Thymus (tissue), 11 donors: ENCODE results near the gene ATXN2. TPM values are rescaled to one million over a fixed set of nuclear protein-coding genes. Genes with fewer than 3 reads are reported as not detected.
A peak's percentile ranks its signal among the peaks of the same experiment; 100 is the strongest.

ENCODE experiments used
- DNase-seq, 9 donors: peaks; one replicate each; pipeline ENCODE4 v3.0.0-alpha.2; 2013; ENCODE audit warnings: low spot score in 9 of 9, low read depth in 6 of 9, missing footprints in 1 of 9
- H3K27ac ChIP-seq, 2 donors: one replicate each; pipeline ENCODE4 v1.5.1; 2013; ENCODE audit warnings: control low read depth in 1 of 2, low read depth in 1 of 2, low read length in 1 of 2, mild to moderate bottlenecking in 1 of 2, moderate library complexity in 1 of 2
- H3K27me3 ChIP-seq, 2 donors: one replicate each; pipeline ENCODE4 v1.5.1; 2013; ENCODE audit warnings: low read length in 1 of 2; ENCODE audit not compliant: control insufficient read depth in 2 of 2, insufficient read depth in 1 of 2
- H3K36me3 ChIP-seq, 2 donors: one replicate each; pipeline ENCODE4 v1.5.1; 2013; ENCODE audit warnings: low read length in 1 of 2, mild to moderate bottlenecking in 1 of 2, moderate library complexity in 1 of 2; ENCODE audit not compliant: control insufficient read depth in 2 of 2, insufficient read depth in 2 of 2
- H3K4me1 ChIP-seq, 2 donors: one replicate each; pipeline ENCODE4 v1.5.1; 2013; ENCODE audit warnings: low read length in 2 of 2; ENCODE audit not compliant: control insufficient read depth in 2 of 2, insufficient read depth in 2 of 2
- H3K4me3 ChIP-seq, 2 donors: one replicate each; pipeline ENCODE4 v1.5.1; 2013; ENCODE audit warnings: low read length in 2 of 2, control low read depth in 1 of 2, mild to moderate bottlenecking in 1 of 2
- H3K9me3 ChIP-seq, 2 donors: one replicate each; pipeline ENCODE4 v1.5.1; 2013; ENCODE audit warnings: low read length in 1 of 2, mild to moderate bottlenecking in 1 of 2; ENCODE audit not compliant: control insufficient read depth in 2 of 2, insufficient read depth in 1 of 2
- WGBS: extraction: QIAGEN DNeasy Blood & Tissue Kit; methylation state at CpG from one replicate; pipeline ENCODE4 v1.1.7; 2013; 5-methylcytosine and 5-hydroxymethylcytosine counted together
- polyA plus RNA-seq: library from polyadenylated mRNA; stranded (reverse); fragments of 200-250 nt; gene quantifications from one replicate; pipeline ENCODE4 v1.2.3, GENCODE V29; 2013
- total RNA-seq: library from RNA; stranded (reverse); fragments of 120-200 nt; gene quantifications from one replicate; pipeline ENCODE4 v1.2.4, GENCODE V29; 2013
- donor health status: healthy.

The ATXN2 gene
- total and polyA plus RNA-seq, 2 donors, result 11.8 to 19.7 TPM

DNA sequence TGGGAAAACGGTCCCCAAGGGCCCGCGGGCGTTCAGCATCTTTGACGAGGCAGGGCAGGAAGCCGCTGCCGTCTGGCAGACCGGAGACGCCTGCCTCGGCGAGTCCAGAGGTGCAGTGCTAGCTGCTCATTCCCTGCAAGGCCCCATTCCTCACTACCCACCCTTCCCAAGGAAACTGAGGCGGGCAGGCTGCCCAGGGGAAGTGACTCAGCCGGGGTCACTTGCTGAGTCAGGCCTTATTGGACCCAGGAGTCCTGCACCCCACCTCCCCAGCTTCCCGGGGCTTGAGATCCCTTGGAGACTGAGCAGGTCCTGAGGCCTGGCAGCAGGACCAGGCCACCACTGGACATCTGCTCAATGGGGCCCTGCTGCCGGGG is 189.7 kb downstream of the ATXN2 start:
- peak overlapping the region in 1 of 2 donors; percentile 8 for H3K4me3 ChIP-seq
- peaks cover 2 to 7% of the 10 kb centered on the region in 2 donors for H3K27me3 ChIP-seq
- peak overlapping the region in 1 of 2 donors; percentile 42 for H3K27ac ChIP-seq
- WGBS, result 24% methylated on average over 15 of the region's 15 CpGs
- no peak for DNase-seq
- H3K4me1 ChIP-seq, result peaks cover 44 to 87% of the 10 kb centered on the region in 2 donors
- H3K36me3 ChIP-seq, result peaks cover 3 to 7% of the 10 kb centered on the region in 2 donors
- no peaks in the 10 kb centered on the region for H3K9me3 ChIP-seq

DNA sequence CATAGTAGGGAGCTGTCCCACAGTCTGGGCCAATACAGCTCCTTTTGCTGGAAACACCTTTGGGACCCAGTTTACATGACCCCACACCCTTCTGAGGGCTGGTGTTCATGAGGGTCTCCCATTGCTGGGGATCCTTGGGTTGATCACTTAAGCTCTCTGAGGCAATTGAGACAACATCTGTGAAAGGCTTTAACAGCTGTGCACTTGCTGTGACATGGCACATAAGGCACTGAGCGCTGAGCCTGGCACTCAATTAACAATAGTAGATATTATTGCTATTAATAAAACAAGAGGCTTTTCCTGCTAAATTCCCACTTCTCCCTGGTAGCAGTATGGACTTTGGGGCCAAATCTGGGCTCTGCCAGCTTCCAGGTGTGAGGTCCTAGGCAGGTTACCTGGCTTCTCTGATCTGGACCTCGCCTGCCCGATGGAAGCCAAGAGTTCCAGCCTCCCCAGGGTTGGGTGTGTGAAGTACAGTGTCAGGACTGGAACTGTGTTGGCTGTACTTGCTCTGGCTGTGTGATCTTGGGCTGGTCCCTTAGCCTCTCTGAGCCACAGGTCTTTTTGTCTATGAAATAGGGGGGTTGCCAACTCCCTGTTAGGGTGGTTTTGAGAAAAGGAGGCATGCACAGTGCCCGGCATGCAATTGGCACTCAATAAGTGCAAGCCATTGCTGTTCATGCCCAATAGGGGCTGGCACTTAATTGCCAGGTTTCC is 190.3 kb downstream of the ATXN2 start:
- H3K4me3 ChIP-seq, result no peak overlapping the region
- H3K27ac ChIP-seq, result peak overlapping the region in 1 of 2 donors; percentile 25
- peaks cover 44 to 92% of the 10 kb centered on the region in 2 donors for H3K4me1 ChIP-seq
- WGBS, result 82% methylated on average over 4 of the region's 4 CpGs
- no peaks in the 10 kb centered on the region for H3K9me3 ChIP-seq
- H3K27me3 ChIP-seq, result peaks cover 3 to 7% of the 10 kb centered on the region in 2 donors
- peak in 1 of 9 donors; percentile 25 for DNase-seq
- peaks cover 3 to 7% of the 10 kb centered on the region in 2 donors for H3K36me3 ChIP-seq

GRCh38 chr12:111408116-111408440 is 191.0 kb downstream of the ATXN2 start:
- Histone ChIP-seq H3K9me3 (no peaks in the 10 kb centered on the region), H3K27me3 (peaks cover 3 to 14% of the 10 kb centered on the region in 2 donors), H3K4me1 (peaks cover 44 to 92% of the 10 kb centered on the region in 2 donors), H3K27ac (no peak overlapping the region), H3K36me3 (peaks cover 3 to 7% of the 10 kb centered on the region in 2 donors), H3K4me3 (peak overlapping the region in 1 of 2 donors; percentile 89)
- WGBS, result 98% methylated on average over 1 of the region's 1 CpG
- DNase-seq, result no peak

DNA sequence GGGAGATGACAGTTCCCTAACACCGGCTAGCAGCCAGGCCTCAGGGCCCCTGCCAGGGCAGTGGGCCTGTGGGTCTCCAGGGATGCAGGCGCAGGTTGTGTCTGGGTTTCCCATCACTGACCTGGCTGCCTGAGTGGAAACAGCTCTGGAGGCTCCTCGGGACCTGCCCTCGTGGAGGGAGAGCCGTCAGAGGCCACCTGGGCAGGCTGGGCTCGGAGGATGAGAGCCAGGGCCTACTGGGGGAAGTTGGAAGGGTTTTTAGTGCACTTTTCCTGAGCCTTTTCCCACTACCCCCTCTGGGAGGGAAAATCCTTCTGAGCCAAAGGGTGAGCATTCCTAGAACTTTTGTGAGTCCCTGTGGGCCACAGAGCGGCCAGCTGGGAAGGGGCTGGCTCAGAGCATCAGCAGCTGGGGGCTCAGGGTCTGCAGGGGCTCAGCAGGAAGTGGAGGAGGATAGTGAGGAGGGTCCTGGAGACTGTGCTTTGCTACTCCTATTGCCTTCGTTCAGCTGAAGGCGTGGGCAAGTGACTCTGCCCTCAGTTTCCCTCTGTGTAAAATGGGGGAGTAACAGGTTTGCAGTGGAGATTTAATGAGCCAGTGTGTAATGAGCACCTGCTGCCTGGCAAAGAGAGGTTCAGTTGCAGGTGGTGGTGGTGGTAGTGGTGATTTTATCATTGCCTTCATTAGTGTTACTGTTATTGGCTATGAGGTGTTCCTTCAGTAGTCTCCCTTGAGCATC is 191.6 kb downstream of the ATXN2 start:
- 56% methylated on average over 9 of the region's 9 CpGs for WGBS
- DNase-seq, result no peak
- H3K9me3 ChIP-seq, result no peaks in the 10 kb centered on the region
- peak overlapping the region; percentile 37 to 68 for H3K27ac ChIP-seq
- peak overlapping the region; percentile 88 to 89 for H3K4me3 ChIP-seq
- H3K4me1 ChIP-seq, result peaks cover 44 to 91% of the 10 kb centered on the region in 2 donors
- peaks cover 3 to 17% of the 10 kb centered on the region in 2 donors for H3K27me3 ChIP-seq
- peaks cover 3 to 7% of the 10 kb centered on the region in 2 donors for H3K36me3 ChIP-seq

- Histone ChIP-seq H3K27me3 (peaks cover 3 to 17% of the 10 kb centered on the region in 2 donors), H3K9me3 (no peaks in the 10 kb centered on the region), H3K27ac (peak overlapping the region; percentile 80 to 91), H3K4me1 (peaks cover 38 to 83% of the 10 kb centered on the region in 2 donors), H3K36me3 (peaks cover 3 to 7% of the 10 kb centered on the region in 2 donors), H3K4me3 (peak overlapping the region; percentile 88 to 89)
- peak in 1 of 9 donors; percentile 58 for DNase-seq
- WGBS, result 3% methylated on average over 34 of the region's 34 CpGs
These were observed 192.4 kb downstream of the ATXN2 start for GRCh38 chr12:111406474-111407376.

DNA sequence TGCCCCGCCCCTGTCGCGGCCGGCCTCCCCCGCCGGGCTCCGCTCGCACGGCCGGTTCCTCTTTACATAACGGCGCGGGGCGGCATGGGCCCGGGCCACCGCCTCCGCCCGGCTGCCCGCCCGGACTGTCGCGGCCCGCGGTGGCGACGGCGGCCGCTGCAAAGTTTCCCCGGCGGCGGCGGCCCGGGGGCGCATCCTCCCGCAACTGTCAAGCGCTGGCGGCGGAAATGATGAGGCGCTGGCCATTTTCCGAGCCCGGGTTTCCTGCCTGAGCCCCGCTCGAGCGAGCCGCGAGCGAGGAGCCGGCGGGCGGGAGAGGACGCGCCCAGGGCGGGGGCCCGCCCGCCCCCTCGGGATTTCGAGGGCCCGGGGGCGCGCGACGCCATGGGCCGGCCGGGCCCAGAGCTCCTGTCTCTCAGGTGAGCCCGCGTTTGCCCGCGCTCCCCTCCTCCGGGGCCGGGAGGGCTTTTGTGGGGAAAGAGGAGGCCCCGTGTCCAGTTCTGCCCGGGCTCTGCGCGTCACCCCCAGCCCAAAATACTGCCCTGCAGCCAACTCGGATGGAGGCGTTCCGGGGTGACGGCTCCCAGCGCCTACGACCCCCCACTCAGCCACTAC is 193.1 kb downstream of the ATXN2 start, which contains the start of gene SH2B3:
Gene SH2B3 (plus strand): TSS at position 65 of the 615 bp plus-strand sequence. CDS start 12,223 bp downstream, outside the sequence.
- no peaks in the 10 kb centered on the region for H3K9me3 ChIP-seq
- under 1% methylated on average over 80 of the region's 80 CpGs for WGBS

GRCh38 chr12:111405149-111405858 is 193.8 kb downstream of the ATXN2 start:
- peak; percentile 90 to 98 (median 93) for DNase-seq
- H3K4me1 ChIP-seq, result peaks cover 35 to 69% of the 10 kb centered on the region in 2 donors

More for the DNA sequence above, 193.1 kb downstream of the ATXN2 start, which contains the start of gene SH2B3:
- peak in 4 of 9 donors; percentile 65 to 87 (median 72) for DNase-seq
- Histone ChIP-seq H3K27ac (peak within 1 kb of the TSS; percentile 80 to 91), H3K27me3 (peaks cover 3 to 17% of the 10 kb centered on the region in 2 donors), H3K36me3 (peaks cover 3 to 7% of the 10 kb centered on the region in 2 donors), H3K4me1 (peaks cover 37 to 75% of the 10 kb centered on the region in 2 donors), H3K4me3 (peak within 1 kb of the TSS; percentile 88 to 89)

More at GRCh38 chr12:111405149-111405858, 193.8 kb downstream of the ATXN2 start:
- Histone ChIP-seq H3K27ac (peak overlapping the region; percentile 73 to 91), H3K4me3 (peak overlapping the region; percentile 43 to 88), H3K9me3 (no peaks in the 10 kb centered on the region), H3K27me3 (peaks cover 3 to 17% of the 10 kb centered on the region in 2 donors), H3K36me3 (peaks cover 3 to 7% of the 10 kb centered on the region in 2 donors)
- 1% methylated on average over 59 of the region's 59 CpGs for WGBS
